ENCODE results near the gene SDCCAG8.
"Not testable (repeated sequence)": the region's sequence is repeated elsewhere in the genome, so short reads cannot be mapped to it uniquely, and the experiment has no call there.

SDCCAG8 gene

DNA sequence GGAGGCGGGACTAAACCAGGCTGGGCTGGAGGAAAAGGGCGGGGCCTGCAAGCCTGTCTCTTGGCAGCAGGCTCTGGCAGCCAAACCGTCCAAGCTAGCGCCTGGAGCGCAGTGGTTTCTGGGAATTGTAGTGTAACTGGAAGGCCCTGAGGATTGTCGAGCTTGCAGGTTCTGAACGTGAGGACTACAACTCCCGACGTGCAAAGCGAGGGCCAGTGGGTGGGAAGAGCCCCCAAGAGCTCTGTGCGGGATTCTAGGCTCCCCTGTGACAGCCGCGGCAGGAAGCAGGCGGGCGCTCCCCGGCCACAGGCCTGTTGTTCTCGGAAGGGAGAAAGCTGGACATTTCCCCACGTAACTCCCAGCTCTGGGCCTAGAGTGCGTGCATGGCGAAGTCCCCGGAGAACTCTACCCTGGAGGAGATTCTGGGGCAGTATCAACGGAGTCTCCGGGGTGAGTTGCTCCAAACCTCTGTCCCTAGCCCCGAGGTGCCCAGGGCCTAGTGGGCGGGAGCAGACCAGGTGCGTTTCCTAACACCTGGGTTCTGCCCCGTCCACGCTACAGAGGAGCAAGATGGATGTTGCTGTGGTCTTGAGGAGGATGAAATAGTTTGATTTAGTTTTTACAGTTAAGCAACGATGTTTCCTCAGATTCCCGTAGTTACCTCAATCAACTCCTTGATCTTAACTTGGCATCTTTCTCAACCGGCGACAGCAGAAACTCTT, at the start of gene SDCCAG8:
Gene SDCCAG8, plus strand, starts transcription at position 251 of the 722 bp plus-strand sequence. Its CDS starts 133 bp downstream, at position 384.
- DNase-seq (ENCODE audit: low spot score) = peak; percentile 93

DNA sequence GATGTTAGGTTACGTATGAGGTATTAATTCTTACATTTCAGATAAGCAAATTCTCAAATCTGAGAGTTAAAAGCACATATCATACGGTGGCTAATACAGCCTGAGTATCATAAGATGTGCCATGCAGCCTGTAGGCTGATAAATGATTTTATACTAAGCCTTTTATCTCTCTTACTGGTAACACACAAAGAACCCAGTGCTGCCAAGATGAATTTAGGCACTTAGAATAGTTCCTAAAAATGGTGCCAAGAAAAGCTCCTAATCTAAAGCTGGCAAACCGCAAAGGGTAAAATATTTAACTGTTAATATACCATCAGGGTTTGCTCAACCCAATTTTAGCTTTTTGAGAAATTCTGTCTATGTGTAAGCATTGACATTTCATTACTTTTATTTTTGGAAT, 43.9 kb upstream of the SDCCAG8 start:
- not testable (repeated sequence) for DNase-seq (ENCODE audit: low spot score)

DNA sequence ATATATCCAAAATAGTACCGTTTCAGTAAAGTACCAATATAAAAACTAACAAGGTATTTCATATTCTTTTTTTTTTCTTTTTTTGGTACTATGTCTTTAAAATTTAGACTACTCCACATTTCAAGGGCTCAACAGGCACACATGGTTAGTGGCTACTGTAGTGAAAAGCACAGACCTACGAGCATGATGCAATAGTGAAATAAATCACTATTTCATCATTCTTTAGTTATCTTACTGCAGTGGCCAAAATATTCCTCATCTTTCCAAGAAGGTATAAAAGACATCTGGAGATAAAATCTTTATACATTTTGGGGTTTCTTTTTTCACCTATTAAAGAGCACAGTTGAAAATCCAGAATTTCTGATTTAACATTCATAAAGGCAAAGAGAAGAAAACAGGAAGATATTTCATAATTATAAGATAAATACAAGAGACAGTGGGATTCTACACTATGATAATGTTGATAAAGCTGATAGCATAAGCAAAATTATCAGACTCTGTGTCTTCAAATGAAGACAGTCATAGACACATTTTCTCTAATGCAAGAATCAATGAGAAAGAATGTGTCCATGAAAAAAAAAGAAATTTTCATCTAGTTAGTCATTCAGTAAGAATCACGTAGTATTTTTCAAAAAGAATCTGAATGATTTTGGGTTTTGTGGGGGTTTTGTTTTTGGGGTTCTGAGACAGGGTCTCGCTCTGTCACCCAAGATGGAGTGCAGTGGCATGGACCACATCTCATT, 42.6 kb upstream of the SDCCAG8 start:
- DNase-seq (ENCODE audit: low spot score) = no peak

DNA sequence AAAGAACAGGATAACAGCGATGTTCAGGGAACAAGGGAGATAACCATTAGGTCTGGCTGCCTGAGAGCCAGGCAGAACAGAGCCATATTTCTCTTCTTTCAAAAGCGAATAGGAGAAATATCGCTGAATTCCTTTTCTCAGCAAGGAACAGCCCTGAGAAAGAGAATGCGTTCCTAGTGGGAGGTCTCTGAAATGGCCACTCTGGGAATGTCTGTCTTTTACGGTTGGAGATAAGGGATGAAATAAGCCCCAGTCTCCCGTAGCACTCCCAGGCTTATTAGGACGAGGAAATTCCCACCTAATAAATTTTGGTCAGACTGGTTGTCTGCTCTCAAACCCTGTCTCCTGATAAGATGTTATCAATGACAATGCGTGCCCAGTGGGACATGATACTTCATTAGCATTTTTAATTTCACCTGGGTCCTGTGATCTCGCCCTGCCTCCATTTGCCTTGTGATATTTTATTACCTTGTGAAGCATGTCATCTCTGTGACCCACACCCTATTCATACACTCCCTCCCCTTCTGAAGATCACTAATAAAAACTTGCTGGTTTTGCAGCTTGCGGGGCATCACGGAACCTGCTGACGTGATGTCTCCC, 40.5 kb upstream of the SDCCAG8 start:
- not testable (repeated sequence) for DNase-seq (ENCODE audit: low spot score)

DNA sequence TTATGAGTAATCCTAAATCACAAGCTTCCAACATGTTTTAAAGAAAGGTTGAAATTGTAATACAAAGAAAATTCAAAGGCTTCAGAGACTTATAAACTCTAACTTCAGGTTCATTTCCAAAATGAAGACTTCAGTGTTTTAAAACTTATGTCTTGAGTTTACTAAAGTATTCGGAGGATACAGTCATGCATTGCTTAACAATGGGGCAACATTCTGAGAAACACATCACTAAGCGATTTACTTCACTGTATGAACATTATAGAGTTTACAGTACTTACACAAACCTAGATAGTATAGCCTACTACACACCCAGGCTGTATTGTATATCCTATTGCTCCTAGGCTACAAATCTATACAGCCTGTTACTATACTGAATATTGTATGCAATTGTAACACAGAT, 39.1 kb upstream of the SDCCAG8 start:
- DNase-seq (ENCODE audit: low spot score) = no peak

DNA sequence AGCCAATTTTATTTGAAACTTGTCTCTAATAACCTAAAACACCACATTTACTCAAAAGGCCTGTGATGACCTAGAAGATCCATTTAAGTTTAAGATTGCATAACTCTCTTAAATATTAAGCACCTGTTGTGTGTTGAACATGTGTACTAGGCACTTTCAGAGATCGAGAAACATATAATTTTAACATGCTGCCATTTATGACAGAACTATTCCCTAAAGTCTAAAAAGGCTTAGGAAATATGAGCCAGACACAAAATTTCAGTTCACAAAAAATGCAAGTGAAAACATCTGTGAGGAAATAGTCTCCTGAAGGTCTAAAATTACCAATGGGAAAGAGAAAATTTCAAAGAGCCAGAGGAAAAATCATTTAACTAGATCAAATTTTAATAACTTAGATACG, 38.5 kb upstream of the SDCCAG8 start:
- DNase-seq (ENCODE audit: low spot score) = no peak

DNA sequence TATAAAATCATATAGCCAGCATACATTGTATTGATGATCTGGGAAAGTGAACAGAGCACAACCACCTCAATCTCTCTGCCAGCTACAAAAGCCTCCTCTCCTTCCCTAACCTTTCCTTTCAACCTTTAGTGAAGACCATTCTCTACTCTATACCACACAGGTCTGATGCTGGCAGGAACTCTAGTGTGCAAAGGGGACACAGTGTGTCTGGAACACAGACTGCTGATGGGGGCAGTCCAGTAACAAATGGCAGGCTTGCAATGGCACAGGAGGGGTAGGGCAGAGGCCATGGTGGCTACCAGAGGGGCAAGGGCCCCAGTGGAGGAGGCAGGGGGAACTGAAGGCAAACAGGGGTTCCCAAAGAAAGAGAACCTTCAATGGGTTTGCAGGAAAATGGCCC, 37.8 kb upstream of the SDCCAG8 start:
- DNase-seq (ENCODE audit: low spot score) = no peak

DNA sequence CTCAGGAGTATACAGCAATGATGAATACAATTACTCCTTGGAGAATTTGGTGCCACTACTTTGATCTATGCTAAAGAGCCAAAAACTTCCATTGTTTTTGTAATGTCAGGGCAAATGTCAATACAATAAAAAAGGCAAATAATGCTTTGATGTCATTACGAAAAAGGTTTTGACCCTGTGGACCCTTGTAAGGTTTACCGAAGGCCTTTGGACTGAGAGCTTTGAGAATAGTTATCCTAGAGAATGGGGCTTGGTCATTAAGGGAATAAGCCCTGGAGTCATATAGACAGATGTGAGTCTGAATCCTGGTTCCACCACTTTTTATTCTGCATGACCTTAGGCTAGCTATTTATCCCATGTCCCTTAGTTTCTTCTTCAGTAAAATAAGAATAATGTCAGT, 28.2 kb upstream of the SDCCAG8 start:
- no peak for DNase-seq (ENCODE audit: low spot score)

DNA sequence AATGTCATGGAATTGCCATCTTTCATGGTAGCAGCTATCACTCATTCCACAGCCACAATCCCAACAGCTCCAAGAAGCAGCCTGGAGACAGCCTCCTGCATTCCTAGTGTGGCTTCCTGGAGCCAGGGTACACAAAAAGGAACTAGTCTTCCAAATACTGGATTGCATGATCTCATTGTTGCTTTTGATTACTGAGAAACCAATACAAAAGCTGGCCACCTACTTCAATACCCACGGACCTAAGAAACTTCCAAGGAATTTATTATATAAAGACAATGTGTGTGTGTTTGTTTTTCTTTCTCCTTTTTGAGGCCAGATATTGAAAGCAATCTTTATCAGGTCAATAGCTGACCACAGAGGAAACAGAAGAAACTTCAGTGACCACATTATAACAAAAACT, 26.3 kb upstream of the SDCCAG8 start:
- DNase-seq (ENCODE audit: low spot score) = no peak

DNA sequence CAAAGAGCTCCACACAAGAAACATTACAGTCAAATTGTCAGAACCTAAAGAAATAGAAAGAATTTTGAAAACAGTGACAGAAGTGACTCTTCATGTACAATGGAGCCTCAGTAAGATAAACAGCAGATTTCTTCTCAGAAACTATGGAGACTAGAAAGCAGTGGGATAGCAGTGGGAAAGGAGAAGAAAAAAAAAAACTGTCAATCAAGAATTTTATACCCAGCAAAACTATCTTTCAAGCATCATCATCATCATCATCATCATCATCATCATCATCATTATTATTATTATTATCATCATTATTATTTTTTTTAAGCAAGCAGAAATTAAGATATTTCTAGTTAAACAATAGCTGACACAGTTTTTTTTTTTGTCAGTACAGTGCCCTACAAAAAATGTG, 24.9 kb upstream of the SDCCAG8 start:
- DNase-seq (ENCODE audit: low spot score) = no peak

DNA sequence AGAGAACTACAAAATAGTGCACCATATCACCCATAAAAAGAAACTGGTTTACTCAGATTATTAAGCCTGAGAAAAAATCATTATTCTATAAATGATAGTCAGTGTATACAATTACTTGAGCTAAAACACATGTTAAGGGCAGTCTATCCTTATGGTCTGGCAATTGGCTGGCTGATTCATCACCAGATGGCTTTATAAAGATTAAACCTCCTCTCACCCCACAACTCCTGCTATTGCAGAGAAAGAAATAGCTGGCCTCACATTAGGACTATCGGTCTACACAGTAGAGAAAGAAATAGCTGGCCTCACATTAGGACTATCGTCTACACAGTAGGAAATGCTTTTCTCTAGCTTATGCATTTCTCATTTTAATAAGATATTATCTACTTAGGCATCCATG, 21.9 kb upstream of the SDCCAG8 start:
- DNase-seq (ENCODE audit: low spot score) = no peak

DNA sequence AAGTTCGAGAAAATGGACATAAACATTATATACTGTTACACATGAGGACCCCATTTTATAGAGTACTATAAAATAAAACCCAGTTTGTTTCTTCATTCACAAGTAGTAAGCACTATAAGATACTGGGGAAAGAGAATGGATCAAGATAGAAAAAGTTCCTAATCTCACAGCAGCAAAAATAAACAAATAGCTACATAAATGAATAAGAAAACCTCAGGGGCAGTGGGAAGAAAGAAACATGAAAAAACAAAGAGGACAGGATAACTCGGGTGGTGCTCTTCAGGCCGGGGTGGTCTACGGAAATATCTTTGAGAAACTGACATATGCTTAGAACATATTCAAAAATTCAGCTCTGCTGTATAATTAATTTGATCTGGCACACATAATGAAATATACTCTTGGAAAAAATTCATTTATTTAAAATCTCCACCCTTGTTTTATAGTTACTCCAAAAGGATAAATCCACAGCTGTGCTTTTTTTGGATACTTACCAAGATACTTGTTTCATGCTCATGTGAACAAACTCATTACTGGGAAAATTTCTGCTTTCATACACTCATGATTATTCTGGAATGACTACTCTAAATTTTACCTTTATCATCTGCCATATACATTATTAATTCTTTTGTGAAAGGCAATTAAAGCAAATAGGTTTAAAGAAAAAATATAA, 20.7 kb upstream of the SDCCAG8 start:
- no peak for DNase-seq (ENCODE audit: low spot score)

DNA sequence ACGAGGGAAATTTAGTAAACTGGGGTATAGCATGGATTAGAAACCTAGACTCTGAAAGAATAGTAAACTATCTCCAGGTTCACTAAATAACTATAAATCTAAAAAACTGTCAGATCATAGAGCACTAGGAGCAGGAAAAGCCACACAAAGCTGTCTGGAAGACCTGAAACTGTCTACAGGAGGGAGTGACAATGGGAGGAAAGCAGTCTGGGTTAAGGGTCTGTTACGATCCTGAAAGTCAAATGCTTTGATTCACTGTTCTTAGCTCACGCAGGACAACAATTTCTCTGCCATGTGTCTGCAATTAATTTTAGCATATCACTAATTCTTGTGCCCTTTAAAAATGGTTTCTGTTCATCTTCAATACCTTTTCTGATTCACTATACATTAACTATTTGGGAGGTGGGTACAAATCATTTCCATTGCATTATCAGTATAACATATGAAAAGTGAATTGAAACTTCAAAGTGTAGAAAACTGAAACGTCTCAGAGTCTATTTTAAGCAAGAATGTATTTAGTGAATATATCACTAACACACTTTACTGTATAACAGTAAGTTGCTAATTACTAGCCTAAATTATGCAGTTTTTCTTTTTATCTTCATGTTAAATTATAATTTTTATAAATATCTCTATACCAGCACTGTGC, 19.1 kb upstream of the SDCCAG8 start:
- no peak for DNase-seq (ENCODE audit: low spot score)

DNA sequence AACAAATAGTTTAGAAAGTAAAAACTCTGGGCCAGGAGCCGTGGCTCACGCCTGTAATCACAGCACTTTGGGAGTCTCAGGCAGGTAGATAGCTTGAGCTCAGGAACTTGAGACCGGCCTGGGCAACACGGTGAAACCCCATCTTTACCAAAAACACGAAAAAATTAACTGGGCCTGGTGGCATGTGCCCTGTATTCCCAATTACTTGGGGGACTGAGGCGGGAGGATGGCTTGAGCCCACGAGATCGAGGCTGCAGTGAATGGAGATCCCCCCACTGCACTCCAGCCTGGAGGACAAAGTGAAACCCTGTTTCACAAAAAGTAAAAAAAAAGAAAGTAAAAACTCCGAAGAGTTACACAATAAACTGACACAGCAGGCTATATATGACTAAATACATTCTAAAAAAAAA, 11.4 kb upstream of the SDCCAG8 start:
- DNase-seq (ENCODE audit: low spot score) = no peak

DNA sequence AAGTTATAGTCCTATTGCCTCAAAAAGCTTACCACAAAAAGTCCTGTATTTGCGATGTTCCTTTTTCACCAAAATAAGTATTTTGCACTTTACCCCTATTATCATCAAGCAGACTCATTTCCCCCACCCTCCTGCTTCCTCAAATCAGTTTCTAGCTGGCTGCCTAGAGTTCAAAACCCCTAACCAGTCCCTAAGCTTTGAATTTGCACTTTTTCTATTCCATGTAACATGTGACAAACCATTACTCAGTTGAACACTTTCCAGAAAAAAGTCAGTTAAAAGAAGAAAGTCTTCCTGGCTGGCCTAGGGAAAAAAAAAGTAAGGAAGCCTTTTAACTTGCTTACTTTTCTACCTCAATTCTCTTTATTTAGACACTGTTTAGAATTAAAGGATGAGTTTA, 8.9 kb upstream of the SDCCAG8 start:
- DNase-seq (ENCODE audit: low spot score) = peak; percentile 31

DNA sequence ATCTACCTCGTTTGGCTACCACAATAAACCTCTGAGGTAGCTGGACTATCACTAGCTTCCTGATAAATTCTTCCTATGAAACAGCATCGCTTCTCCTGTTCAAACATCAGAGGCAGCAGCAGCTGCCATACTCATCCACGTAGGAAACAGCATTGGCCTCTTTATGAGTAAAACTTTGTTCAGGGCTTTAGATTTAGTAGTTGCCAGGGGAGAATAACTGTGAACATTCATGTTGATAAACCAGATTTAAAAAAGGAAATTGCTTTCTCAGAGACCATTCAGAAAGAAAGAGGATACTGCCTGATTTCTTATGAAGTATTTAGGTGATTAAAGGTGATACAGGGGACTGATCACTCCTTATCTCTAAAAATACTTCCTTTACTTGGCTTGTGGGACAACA, 7.9 kb upstream of the SDCCAG8 start:
- DNase-seq (ENCODE audit: low spot score) = no peak

DNA sequence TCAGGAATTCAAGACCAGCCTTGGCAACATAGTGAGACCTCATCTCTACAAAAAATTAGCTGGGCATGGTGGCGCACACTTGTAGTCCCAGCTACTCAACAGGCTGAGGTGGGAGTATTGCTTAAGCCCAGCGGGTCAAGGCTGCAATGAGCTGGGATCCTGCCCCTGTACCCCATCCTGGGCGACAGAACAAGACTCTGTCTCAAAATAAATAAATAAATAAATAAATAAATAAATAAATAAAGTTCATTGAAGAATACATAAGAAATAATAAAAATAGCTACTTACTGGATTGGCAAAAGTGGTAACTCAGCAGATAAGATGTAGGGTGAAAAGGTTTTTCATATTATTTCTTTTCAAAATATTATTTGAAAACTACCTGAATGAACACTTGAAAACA, 6.6 kb upstream of the SDCCAG8 start:
- DNase-seq (ENCODE audit: low spot score) = no peak

DNA sequence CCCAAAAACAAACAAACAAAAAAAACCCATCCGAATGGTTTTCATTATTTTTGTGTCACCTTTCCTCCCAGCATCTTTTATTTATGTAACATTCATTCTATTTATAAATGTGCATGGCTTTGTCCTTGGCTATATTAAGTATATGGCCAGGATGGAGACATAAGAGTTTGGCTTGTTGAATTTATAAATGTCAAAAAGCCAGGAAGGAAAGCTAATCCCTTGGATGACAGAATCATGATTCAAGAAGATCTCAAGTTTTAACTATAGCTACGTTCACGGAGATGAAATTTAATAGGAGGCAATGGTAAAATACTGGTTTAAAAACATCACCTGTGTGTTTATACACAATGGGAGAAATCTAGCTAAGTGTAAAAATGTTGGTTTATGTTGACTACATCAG, 5.7 kb upstream of the SDCCAG8 start:
- DNase-seq (ENCODE audit: low spot score) = no peak

DNA sequence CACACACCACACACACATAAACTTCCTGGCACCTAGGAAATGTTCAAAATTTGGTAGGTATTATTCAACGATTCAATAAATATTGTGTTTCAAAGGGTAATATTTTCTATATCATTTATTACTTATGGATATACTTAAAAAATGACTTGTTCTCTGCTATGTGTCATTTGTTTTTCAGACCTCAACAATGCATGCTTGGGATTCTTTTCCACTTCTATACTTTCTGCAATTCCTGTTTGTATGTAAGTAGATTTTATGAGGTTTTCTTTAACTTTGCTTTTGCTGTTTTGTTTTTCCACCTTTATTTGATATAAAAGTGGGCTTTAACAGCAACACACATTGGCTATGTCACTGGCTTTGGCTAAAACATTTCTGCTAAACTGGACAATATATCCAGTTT, 4.3 kb upstream of the SDCCAG8 start:
- DNase-seq (ENCODE audit: low spot score) = no peak

DNA sequence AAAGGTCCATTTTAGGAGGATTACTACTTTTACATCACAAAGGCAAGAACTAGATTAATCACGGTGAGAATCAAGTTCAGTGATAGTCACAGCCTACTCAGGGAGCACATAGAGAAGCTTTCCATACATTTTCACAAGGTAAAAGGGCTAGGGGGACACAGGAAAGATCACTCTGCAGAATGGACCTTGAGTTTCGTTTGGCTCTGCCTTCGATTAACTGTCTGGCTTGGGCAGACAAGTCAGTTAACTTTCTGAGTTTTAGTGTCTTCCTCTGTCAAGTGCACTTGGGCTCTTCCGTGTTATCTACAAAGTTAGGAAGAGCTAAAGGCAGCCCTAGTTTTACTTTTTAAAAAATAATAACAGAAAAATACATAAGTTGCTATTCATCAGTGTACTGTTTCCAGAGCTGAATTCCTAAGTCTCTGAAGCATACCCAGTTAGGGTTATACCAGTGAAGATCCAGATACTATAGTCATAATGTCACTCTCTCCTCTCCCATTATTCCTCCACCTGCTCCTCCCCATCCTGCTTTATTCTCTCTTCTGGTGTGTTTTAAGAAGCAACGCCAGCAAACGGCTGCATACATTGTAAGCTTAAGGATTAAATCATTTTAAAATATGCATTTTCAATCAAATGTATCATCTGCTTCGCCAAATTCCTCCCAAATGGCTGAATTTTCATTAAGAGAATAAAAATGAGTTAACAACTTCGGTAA, 2.5 kb upstream of the SDCCAG8 start:
- no peak for DNase-seq (ENCODE audit: low spot score)

DNA sequence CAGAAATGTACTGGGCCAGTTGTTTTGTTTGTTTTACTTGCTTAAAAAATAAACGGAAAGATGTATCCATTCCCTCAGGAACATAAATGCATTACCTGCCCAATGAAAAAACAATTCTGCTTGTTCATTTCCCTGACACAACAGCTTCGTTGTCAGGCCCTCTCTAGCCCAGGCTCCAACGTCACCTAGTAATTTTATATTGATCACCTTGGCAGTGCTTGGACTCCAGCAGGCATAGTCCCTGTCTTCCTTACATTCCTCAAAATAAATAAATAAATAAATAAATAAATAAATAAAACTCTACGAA, 2.0 kb upstream of the SDCCAG8 start:
- no peak for DNase-seq (ENCODE audit: low spot score)
